WTC11 (cell line): ENCODE measurements around the gene PPP1R3F. TPM values are rescaled to one million over a fixed set of nuclear protein-coding genes. Genes with fewer than 3 reads are reported as not detected.
"Not testable (repeated sequence)": the region's sequence is repeated elsewhere in the genome, so short reads cannot be mapped to it uniquely, and the experiment has no call there.

ENCODE experiments used
- ATAC-seq: fragments of 200-7000 bp; cut with Tn5 transposase; 2 replicates; pipeline ENCODE4 v1.10.0; 2021; ENCODE audit warnings: mild to moderate bottlenecking, moderate library complexity
- CTCF ChIA-PET: fragments of 300-600 bp; sonication (Branson Sonifier 250); formaldehyde crosslinking; loops from one replicate; lab custom pipeline; 2021; ENCODE audit warnings: antibody characterized with exemption; lab: Charles Lee
- POLR2A ChIA-PET: fragments of 350-600 bp; sonication (Branson Sonifier 250); formaldehyde crosslinking; loops from one replicate; lab custom pipeline; 2021; ENCODE audit warnings: antibody characterized with exemption; lab: Charles Lee
- DNase-seq: peaks from one replicate; pipeline ENCODE4 v3.0.0; 2021; ENCODE audit warnings: low spot score
- H3K27ac Mint-ChIP-seq: 2 replicates; pipeline ENCODE4 v1.8.0; 2021; ENCODE audit warnings: mixed read lengths
- H3K27me3 Mint-ChIP-seq: 2 replicates; pipeline ENCODE4 v1.8.0; 2021; ENCODE audit warnings: low read depth, mild to moderate bottlenecking, moderate library complexity, mixed read lengths
- H3K36me3 Mint-ChIP-seq: 2 replicates; pipeline ENCODE4 v1.8.0; 2021; ENCODE audit warnings: mixed read lengths
- H3K4me1 Mint-ChIP-seq: 2 replicates; pipeline ENCODE4 v1.8.0; 2022; ENCODE audit warnings: mixed read lengths
- H3K4me3 Mint-ChIP-seq: 2 replicates; pipeline ENCODE4 v1.8.0; 2021; ENCODE audit warnings: mild to moderate bottlenecking, moderate library complexity, mixed read lengths
- H3K9me3 Mint-ChIP-seq: 2 replicates; pipeline ENCODE4 v1.8.0; 2021; ENCODE audit warnings: mixed read lengths
- total RNA-seq: library from RNA; stranded (reverse); gene quantifications from 3 replicates; pipeline ENCODE4 v1.2.3, GENCODE V29; 2021

PPP1R3F gene
- total RNA-seq, 1 experiment from 2014 or later, result 7.0 TPM

GRCh38 chrX:49331282-49331681 is 61.7 kb downstream of the PPP1R3F start, which contains the start of gene GAGE13:
GAGE13 (plus strand) TSS chrX:49331582; CDS start chrX:49332738, 1,156 bp downstream.
- POLR2A ChIA-PET, H3K27ac Mint-ChIP-seq, H3K27me3 Mint-ChIP-seq, H3K4me1 Mint-ChIP-seq, ATAC-seq, H3K9me3 Mint-ChIP-seq, H3K36me3 Mint-ChIP-seq, H3K4me3 Mint-ChIP-seq, DNase-seq, CTCF ChIA-PET: not testable (repeated sequence)

GRCh38 chrX:49331841-49332240 is 62.2 kb downstream of the PPP1R3F start:
- H3K27ac Mint-ChIP-seq, H3K4me1 Mint-ChIP-seq, ATAC-seq, H3K9me3 Mint-ChIP-seq, CTCF ChIA-PET, H3K27me3 Mint-ChIP-seq, H3K36me3 Mint-ChIP-seq, H3K4me3 Mint-ChIP-seq, POLR2A ChIA-PET, DNase-seq: not testable (repeated sequence)

Other genes starting within 250 kb of the PPP1R3F start
- gene TFE3, start 226.4 kb upstream of the PPP1R3F start, total RNA-seq, result 46.4 to 51.2 TPM (median 50.0 TPM) in 3 replicates
- 13.0 to 15.2 TPM (median 14.4 TPM) in 3 replicates for gene CCDC120, start 210.8 kb upstream of the PPP1R3F start, total RNA-seq
- 14.8 to 16.1 TPM (median 15.0 TPM) in 3 replicates for gene PRAF2, start 195.8 kb upstream of the PPP1R3F start, total RNA-seq
- 20.0 to 23.9 TPM (median 21.4 TPM) in 3 replicates for gene WDR45, start 189.9 kb upstream of the PPP1R3F start, total RNA-seq
- gene GPKOW, start 146.1 kb upstream of the PPP1R3F start, total RNA-seq, result 18.5 to 19.9 TPM (median 19.0 TPM) in 3 replicates
- gene MAGIX, start 107.0 kb upstream of the PPP1R3F start, total RNA-seq, result 1.2 to 2.4 TPM (median 2.0 TPM) in 3 replicates
- 11.8 to 12.9 TPM (median 12.4 TPM) in 3 replicates for gene PLP2, start 97.9 kb upstream of the PPP1R3F start, total RNA-seq
- gene PRICKLE3, start 83.4 kb upstream of the PPP1R3F start, total RNA-seq, result 12.5 to 14.6 TPM (median 12.8 TPM) in 3 replicates
- 4.8 to 7.0 TPM (median 5.3 TPM) in 3 replicates for gene SYP, start 69.6 kb upstream of the PPP1R3F start, total RNA-seq
- gene CACNA1F, start 36.5 kb upstream of the PPP1R3F start, total RNA-seq, result 1.6 to 2.7 TPM (median 1.8 TPM) in 3 replicates
- gene CCDC22, start 34.3 kb upstream of the PPP1R3F start, total RNA-seq, result 10.2 to 13.4 TPM (median 13.2 TPM) in 3 replicates
- gene FOXP3, start 5.1 kb upstream of the PPP1R3F start, total RNA-seq, result 0.39 to 0.42 TPM (median 0.39 TPM) in 3 replicates
- gene GAGE10, start 33.9 kb downstream of the PPP1R3F start, total RNA-seq, result not detected in 3 replicates
- gene GAGE12J, start 52.2 kb downstream of the PPP1R3F start, total RNA-seq, result not detected in 3 replicates
- 0.39 TPM in 1 of 3 replicates, not detected in the others for gene GAGE13, start 61.8 kb downstream of the PPP1R3F start, total RNA-seq